HG03108 (cell line): Measurements from ENCODE around the gene LSM12.
"Not testable (repeated sequence)": the region's sequence is repeated elsewhere in the genome, so short reads cannot be mapped to it uniquely, and the experiment has no call there.

ENCODE experiments used
- ATAC-seq: cut with Tn5 transposase; IDR thresholded peaks from one replicate; pipeline ENCODE4 v1.9.1; 2021; ENCODE audit warnings: moderate library complexity; ENCODE audit not compliant: unreplicated experiment

The LSM12 gene

DNA sequence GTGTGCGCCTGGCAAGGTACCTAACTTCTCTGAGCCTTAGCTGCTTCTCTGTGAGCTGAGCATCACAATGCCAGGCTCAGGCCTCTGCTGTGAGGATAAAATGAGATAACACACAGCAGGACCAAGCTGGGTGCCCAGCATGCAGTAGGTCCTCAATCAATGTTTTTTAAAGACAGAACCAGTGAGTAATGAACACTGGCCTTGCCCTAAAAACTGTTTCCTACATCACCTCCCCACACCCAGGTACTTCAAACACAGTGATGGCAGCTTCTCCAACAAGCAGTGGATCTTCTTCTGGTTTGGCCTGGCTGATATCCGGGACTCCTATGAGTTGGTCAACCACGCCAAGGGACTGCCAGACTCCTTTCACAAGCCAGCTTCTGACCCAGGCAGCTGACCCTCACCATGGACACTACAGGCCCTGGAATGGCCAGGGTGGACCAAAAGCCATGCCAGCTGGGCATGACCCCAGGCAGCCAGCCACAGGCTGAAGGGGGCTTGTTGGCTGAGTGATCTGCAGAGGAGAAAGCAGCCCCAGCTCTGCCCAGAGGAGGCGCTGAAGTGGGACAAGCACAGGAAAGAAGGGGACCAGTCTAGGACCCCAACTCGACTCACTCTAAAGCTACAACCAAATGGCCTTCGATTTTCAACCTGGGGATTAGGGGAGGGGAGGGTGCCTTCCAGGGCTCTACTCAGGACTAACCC is 58.1 kb downstream of the LSM12 start:
- ATAC-seq: no peak

DNA sequence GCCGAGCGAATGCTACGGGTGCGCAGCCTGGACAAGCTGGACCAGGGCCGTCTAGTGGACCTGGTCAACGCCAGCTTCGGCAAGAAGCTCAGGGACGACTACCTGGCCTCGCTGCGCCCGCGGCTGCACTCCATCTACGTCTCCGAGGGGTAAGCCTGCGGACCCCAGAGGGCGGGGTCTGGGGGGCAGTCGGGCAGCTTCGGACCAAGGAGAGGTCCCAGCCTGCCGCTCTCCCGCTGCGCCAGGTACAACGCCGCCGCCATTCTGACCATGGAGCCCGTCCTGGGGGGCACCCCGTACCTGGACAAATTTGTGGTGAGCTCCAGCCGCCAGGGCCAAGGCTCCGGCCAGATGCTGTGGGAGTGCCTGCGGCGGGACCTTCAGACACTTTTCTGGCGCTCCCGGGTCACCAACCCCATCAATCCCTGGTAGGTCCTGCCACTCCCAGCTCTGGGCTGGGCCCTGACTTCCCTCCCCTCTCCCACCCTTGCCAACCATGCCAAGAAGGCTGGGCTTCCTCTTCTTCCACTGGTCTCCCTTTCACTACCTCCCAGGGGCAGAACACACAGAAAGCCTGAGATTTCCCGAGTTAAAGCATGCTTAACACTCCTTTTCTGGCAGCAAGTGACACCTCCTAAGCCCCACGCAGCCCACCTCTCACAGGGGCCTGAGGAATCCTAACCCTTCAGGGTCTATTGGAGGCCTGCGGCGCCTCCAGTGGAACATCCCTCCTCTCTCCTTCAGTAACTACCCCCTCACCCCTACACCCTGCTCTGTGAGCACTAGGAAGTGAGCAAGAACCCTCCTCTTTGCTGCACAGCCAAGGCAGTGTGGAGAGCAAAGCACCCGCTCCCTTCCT is 58.9 kb downstream of the LSM12 start:
- ATAC-seq: no peak

DNA sequence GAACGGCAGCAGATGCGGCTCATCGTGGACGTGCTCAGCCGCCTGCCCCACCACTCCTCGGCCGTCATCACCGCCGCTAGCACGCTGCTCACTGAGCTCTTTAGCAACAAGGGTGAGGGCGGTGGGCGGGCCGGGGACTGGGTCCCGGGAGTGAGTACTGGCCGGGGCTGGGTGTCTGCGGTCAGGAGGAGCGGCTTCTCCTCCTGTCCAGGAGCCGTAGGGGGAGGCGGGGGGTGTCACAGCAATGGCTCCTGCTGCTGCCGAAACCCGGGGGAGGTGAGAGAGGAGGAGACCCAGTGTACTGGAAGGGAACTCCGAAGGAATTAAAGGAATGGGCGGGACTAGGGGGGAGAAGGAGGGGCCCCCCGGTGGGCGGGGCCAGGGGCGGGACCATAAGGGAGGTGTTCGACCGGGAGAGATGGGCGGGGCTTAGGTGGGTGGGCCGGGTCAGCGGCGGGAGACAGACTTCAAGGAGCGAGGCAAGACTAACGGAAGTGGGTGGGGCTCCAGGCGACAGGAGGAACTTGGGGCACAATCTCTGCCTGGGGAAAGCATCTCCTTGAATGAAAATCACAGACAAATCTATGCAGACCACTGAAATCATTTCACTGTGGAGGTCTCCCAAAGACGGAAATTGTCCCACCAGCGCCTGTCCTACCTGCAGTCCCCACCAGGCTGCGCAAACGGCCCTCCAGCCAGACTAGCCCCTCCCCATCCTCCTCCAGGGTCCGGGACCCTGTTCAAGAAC is 59.7 kb downstream of the LSM12 start:
- peak; percentile 56 for ATAC-seq

DNA sequence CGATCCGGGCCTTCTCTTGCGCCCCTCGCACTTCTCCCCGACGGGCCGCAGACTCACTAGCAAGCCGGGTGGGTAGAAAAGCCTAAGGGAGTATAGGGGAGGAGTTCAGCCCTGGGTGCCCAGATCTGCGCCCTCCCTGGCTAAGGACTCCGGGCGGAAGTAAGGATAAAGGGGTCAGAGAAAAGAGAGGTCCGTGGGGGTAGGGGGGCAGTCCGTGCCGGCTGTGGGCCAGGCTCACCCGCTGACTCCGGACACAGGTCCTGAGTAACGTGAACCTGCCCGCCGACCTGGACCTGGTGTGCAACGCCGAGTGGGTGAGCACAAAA is 60.2 kb downstream of the LSM12 start:
- no peak for ATAC-seq

DNA sequence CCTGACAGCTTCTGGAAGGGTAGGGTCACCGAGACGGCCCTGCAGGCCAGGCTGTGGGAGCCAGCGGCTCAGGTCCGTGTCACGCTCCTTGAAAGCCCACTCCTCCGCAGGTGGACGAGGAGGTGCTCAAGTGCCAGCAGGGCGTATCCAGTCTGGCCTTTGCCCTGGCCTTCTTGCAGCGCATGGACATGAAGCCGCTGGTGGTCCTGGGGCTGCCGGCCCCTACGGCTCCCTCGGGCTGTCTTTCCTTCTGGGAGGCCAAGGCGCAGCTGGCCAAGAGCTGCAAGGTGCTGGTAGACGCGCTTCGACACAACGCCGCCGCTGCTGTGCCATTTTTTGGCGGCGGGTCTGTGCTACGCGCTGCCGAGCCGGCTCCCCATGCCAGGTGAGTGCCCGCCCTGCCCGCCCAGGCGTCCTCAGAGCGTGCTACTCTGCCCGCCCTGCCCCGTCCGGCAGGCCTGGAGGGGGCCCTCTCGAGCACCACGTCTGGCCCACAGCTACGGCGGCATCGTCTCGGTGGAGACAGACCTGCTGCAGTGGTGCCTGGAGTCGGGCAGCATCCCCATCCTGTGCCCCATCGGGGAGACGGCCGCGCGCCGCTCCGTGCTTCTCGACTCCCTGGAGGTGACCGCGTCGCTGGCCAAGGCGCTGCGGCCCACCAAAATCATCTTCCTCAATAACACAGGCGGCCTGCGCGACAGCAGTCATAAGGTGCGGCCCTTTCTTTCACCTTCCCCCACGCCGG is 60.8 kb downstream of the LSM12 start:
- no peak for ATAC-seq

DNA sequence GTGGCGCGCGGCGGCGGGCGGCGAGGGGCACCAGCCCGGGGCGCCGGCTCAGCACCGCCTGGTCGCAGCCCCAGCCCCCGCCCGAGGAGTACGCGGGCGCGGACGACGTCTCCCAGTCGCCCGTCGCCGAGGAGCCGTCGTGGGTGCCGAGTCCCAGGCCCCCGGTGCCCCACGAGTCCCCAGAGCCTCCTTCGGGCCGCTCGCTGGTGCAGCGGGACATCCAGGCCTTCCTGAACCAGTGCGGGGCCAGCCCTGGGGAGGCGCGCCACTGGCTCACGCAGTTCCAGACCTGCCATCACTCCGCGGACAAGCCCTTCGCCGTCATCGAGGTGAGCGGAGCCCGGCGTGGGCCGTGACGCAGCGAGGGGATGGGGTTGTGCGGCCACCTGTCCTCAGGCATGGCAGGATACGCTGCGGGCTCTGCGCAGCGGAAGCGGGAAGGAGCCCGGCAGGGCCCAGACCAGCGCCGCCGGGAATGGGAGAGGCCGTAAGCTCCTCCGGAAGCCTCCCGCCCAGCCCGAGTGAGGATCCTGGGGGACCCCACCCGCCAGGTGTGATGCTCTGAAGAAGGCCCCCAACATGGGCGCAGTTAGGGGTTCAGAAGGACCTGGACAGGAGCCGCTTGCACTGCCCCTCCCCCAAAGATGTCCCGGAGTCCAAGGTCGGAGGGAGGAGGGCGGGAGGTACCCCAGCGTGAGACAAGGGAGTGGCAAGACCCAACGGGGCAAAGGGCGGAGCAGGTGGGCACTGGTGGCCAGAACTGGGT is 61.5 kb downstream of the LSM12 start:
- no peak for ATAC-seq

DNA sequence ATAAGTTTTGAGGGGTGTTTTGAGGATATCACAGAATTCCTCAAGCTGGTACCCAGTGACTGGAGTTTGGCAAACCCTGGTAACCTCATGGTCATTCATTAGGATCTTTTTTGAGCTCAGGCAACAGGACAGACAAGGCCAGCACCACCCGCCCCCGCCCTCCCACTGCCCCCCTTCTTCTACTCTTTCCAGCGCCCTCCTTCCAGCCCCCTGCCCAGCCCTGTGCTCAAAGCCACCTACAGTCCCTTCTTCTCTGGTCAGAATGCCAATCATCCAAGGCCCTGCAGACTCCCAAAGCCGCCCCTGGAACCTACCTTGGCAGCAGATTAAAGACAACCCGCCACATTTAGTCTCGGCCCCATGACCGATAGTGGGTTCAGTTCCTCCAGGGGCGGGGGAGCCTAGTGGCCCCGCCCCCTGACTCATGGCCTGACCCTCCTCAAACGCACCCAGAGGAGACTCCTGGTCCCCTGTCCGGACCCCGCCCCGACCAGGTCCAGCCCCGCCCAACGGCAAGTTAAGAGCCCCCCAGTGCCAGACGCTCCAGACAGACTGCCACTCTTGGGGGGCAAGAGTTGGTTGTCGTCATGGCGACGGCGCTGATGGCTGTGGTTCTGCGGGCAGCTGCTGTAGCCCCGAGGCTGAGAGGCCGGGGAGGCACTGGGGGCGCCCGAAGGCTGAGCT is 62.3 kb downstream of the LSM12 start, which contains the start of gene NAGS:
NAGS (plus strand) TSS at position 546 of the 684 bp plus-strand sequence; CDS start at position 588, 42 bp downstream.
- ATAC-seq: no peak

DNA sequence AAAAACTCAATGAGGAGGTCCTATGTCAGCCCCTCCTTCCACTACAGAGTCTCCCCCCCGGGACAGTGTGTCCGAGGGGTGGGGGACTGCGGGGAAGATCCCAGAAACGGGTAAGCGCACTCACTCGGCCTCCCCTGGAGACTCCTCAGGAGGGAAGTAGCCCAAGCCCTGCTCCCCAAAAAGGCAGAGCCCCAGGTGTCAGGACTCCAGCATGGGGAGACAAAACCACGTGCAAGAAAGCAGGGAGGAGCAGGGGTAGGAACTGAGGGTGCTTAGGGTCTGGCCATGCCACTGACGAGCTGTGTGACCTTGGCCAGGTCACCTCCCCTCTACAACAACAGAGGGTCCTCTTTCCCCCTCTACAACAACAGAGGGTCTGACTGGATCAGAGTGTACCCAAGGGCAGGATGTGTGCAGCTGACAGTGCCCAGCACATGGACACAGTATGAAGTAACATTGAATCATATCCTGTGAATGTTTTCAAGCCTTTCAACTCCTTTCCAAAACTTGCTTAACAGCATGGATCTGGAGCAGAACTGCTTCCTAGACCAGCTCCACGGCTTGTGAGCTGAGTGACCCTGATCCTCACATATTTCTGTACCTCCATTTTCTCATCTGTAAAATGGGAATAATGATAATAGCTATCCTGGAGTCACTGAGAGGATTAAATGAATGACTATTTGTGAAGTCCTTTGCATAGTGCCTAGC is 64.2 kb downstream of the LSM12 start:
- no peak for ATAC-seq

DNA sequence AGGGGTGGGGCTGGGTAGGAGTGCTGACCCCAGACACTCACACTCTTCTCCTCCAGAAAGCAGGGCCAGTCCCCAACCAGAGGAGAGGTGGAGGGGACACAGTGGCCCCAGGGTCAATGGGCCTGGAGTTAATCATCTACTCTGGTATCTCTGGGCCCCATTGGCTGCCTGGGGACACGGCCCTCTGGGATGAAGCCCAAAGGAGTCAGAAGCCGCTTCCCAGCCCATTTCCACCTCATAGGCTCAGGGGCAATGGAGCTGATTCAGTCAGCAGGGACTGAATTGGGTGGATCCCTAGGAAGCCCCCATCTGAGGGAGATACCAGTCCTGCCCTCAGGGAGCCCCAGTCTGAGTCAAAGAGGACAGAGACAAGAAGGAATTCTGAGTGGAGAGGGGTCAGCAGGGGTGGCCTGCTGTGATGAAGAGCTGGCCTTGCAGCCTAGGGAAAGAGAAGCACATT is 65.0 kb downstream of the LSM12 start:
- no peak for ATAC-seq

DNA sequence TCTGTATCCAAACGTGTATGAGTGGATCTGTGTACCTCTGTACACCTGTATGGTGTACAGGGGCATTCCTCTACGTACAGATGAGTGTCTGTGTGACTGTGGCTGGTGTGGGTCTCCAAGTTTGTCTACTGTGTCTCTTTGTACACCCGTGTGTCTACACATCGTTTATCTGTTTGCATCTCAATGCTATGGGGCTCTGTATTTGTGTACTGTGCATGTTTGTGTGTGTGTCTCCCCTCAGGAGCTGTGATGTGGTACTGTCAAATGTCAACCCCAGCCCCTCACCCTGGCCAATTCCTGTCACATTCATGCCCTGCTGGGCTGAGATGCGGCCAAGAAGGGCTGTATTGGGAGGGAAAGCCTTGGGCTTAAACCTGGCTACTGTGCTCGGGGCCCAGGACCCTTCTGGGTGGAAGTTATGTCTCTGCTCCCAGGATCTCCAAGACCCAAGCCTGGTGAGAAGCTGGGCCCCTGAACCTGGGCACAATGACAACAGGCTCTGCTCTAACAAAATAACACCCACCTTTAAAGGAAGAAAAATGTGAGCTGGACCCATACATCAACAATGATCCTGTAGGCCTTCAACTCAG is 65.5 kb downstream of the LSM12 start:
- no peak for ATAC-seq

DNA sequence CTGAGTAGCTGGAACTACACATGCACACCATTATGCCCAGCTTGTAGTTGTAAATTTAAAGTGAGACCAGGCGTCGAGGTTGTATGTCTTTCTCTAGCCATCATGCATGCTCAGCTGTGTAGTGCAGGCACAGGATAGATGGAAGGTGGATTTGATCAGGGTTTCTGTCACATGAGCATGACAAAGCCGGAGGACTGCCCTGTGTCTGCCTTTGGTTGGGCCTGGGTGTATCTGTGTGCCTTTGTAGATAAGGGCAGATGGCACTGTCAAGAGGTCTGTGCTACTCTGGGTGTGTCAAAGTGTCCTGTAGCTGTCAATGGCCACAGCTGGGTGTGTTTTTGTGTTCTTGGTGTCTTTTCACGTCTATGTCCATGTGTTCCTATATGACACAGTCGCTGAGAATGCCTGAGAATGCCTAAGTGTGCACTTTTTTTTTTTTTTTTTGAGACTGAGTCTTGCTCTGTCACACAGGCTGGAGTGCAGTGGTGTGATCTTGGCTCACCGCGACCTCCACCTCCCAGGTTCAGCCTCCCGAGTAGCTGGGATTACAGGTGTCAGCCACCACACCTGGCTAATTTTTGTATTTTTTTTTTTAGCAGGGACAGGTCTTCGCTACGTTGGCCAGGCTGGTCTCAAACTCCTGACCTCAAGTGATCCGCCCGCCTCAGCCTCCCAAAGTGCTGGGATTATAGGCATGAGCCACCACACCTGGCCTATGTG is 66.2 kb downstream of the LSM12 start:
- ATAC-seq: no peak

DNA sequence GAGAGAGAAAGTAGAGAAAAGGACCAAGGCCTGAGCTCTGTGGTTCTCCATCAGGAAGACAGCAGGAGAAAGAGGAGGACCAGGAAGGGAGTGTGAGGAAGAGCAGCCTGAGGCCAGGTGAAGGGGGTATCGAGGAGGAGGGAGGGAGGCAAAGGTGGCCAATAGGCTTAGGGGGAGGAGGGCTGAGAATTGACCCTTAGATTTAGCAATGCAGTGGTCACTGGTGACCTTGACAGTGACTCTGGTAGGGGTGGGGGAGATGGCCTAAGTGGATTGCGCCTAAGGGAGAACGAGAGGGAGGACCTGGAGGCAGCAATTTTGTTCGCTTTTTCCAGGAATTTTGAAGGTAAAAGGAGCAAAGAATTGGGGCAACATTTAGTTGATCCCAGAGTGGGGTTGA is 67.4 kb downstream of the LSM12 start:
- ATAC-seq: no peak

DNA sequence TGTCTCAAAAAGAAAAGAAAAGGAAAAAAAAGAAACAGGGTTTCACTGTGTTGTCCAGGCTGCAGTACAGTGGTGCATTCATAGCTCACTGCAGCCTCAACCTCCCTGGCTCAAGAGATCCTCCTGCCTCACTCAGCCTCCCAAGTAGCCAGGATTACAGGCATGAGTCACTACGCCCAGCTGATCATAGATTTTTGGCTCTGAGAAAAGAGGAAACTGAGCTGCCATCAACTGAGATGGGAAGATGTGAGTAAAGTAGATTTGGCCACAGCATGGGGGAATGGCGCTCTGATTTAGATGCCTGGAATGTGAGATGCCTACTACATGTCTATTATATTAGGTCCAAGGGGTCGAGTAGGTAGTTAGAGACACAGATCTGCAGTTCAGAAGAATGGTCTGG is 67.9 kb downstream of the LSM12 start:
- no peak for ATAC-seq

DNA sequence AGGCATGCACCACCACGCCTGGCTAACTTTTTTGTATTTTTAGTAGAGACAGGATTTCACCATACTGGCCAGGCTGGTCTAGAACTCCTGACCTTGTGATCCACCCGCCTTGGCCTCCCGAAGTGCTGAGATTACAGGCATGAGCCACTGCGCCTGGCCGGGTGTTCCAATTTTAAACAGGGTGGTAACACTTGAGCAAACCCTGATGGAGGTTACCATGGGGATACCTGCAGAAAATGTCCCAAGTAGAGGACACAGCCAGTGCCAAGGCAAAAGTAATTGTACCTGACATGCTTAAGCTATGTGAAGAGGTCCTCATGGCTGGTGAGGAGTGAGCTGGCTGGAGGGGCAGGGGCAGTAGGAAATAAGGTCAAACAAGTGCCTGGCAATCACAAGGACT is 69.3 kb downstream of the LSM12 start:
- not testable (repeated sequence) for ATAC-seq

DNA sequence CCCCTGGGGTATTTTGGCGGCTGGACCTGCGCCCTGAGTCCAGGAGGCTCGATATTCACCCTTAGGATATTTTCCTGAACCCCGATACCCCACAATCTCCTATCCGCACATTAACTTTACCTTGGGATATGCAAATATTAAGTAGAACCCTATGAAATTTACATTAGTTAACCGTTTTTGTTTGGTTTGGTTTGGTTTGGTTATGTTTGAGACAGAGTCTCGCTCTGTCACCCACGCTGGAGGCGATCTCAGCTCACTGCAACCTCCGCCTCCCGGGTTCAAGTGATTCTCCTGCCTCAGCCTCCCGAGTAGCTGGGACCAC is 71.4 kb downstream of the LSM12 start:
- ATAC-seq: no peak

DNA sequence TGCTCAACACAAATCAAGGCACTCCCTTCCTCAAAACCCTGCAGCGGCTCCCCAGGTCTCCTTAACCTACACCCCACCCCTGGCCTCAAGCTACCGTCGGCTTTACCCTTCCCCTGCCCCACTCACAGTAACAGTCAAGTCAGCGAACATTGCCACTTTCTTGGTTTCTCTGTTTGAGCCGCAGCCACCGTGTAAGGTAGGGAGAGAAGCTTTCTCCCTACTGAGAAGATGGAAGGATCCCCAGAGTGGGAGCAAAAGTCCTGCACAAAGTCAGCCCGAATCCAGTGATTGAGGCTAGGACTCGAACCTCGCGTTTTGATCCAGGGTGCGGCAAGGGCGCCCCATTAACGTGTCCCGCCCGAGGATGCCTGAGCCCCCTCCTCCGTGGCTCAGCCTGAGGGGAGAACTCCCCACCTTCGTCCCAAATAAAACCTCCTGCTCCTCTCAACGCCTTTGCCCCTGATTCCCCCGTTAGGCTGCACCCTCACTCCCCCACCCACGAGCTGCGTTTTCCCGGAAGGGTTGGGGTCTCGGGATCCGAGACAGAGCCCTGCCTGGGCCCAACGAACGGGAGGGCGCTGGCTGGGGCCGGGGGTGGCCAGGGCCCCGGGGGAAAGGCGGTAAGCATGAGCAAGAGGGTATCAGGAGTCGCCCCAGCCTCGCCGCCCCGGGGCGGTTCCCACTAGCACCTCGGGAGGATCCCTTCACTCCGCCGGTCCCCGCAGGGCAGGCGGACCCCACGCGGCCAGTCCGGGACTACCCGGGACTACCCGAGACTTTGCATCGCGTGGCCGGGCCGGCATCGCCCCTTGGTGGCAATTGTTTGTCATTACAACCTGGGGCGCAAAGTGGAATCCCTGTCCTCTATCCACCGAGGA is 72.0 kb downstream of the LSM12 start:
- ATAC-seq: no peak

DNA sequence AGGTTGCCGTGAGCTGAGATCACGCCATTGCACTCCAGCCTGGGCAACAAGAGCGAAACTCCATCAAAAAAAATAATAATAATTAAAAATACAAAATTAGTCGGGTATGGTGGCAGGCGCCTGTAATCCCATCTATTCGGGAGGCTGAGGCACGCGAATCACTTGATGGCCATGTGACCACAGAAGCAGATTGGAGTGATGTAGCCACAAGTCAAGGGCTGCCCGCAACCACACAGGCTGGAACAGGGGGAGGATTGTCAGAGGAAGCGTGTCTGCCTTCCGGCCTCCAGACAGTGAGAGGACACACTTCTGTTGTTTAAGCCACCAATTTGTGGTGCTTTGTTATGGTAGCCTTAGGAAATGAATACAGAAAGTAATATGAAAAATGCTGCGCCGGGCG is 73.8 kb downstream of the LSM12 start:
- no peak for ATAC-seq
